Spleen (tissue), 11 donors: Measurements from ENCODE around the gene PDE3A. TPM values are rescaled to one million over a fixed set of nuclear protein-coding genes. Genes with fewer than 3 reads are reported as not detected.

Source experiments
- DNase-seq: peaks from one replicate; pipeline ENCODE4 v3.0.0-alpha.2; 2020
- H3K27ac ChIP-seq, 8 donors: fragments of 200-600 bp; sonication (generic) in 7 of 8; 1 replicate in 4 of 8; 2 replicates in 4 of 8; pipeline versions ENCODE4 v1.5.0 to v1.8.0; 2016 to 2021; ENCODE audit warnings: inconsistent platforms in 4 of 8, mild to moderate bottlenecking in 4 of 8, moderate library complexity in 1 of 8
- H3K27me3 ChIP-seq, 7 donors: fragments of 200-600 bp; sonication (generic) in 6 of 7; replicated peaks in 1 of 7; 1 replicate in 4 of 7; 2 replicates in 3 of 7; pipeline versions ENCODE4 v1.5.0 to v1.8.0; 2016 to 2021; ENCODE audit warnings: inconsistent platforms in 3 of 7, mild to moderate bottlenecking in 1 of 7
- H3K36me3 ChIP-seq, 6 donors: fragments of 200-600 bp; sonication (generic) in 5 of 6; 1 replicate in 4 of 6; 2 replicates in 2 of 6; pipeline versions ENCODE4 v1.5.0 to v1.8.0; 2016 to 2021; ENCODE audit warnings: inconsistent platforms in 2 of 6
- H3K4me1 ChIP-seq, 6 donors: fragments of 200-600 bp; sonication (generic) in 5 of 6; 1 replicate in 3 of 6; 2 replicates in 3 of 6; pipeline versions ENCODE4 v1.5.0 to v1.8.0; 2016 to 2021; ENCODE audit warnings: inconsistent platforms in 3 of 6
- H3K4me3 ChIP-seq, 8 donors: fragments of 200-600 bp; sonication (generic) in 7 of 8; 1 replicate in 4 of 8; 2 replicates in 4 of 8; pipeline versions ENCODE4 v1.5.0 to v1.8.0; 2016 to 2021; ENCODE audit warnings: inconsistent platforms in 4 of 8, mild to moderate bottlenecking in 4 of 8, moderate library complexity in 2 of 8
- H3K9me3 ChIP-seq, 8 donors: fragments of 200-600 bp; sonication (generic) in 7 of 8; 1 replicate in 4 of 8; 2 replicates in 4 of 8; pipeline versions ENCODE4 v1.5.0 to v1.8.0; 2016 to 2021; ENCODE audit warnings: inconsistent platforms in 4 of 8
- CTCF ChIP-seq, 11 experiments: fragments of 200-600 bp in 7 of 11; fragments of 450-650 bp in 4 of 11; sonication (generic) in 4 of 11; IDR thresholded peaks in 8 of 11; conservative IDR thresholded peaks in 3 of 11; 1 replicate in 7 of 11; 2 replicates in 4 of 11; pipeline versions ENCODE4 v1.4.0 to v1.8.0; 2016 to 2021; ENCODE audit warnings: antibody characterized with exemption in 11 of 11, inconsistent platforms in 4 of 11, mild to moderate bottlenecking in 1 of 11
- POLR2A ChIP-seq, 3 donors: fragments of 450-650 bp; IDR thresholded peaks; one replicate each; pipeline ENCODE4 v1.5.1; 2017; ENCODE audit warnings: antibody characterized with exemption in 3 of 3, mild to moderate bottlenecking in 1 of 3
- POLR2AphosphoS5 ChIP-seq, 3 donors: sonication (generic); formaldehyde crosslinking; IDR thresholded peaks; one replicate each; pipeline ENCODE4 v1.5.1; 2017; ENCODE audit warnings: antibody characterized with exemption in 3 of 3
- WGBS, 5 donors: extraction: QIAGEN DNeasy Blood & Tissue Kit in 3 of 5; methylation state at CpG; one replicate each; pipeline versions ENCODE4 v1.1.5 to v1.1.7; 2013 to 2018; 5-methylcytosine and 5-hydroxymethylcytosine counted together
- intact Hi-C: fragments of 100-400 bp; cut with DNase I; formaldehyde crosslinking; loops from one replicate; pipeline ENCODE4 v1.15.0; 2023; ENCODE audit warnings: low total_unique reads
- polyA plus RNA-seq, 3 donors: library from polyadenylated mRNA; stranded (reverse); fragments of 200-250 nt; gene quantifications; one replicate each; pipeline ENCODE4 v1.2.1, GENCODE V29; 2013
- total RNA-seq, 7 donors: library from RNA; depleted of rRNA in 3 of 7; stranded (reverse); fragments of >200 nt in 3 of 7; fragmentation: NEBNext Ultra II Directional in 4 of 7; extraction: Animal tissue kit (Norgen Biotek cat#: 25700) in 4 of 7; gene quantifications; one replicate each; pipeline versions ENCODE4 v1.1.0 to v1.2.1, GENCODE V29; 2016 to 2021
- donor health status: healthy with polysubstance abuse.
- donor health status: DM: no; HTN: no; CAD: no; lungs with moderate emphysema.
- donor health status: DM: no; HTN: no; CAD: no.
- donor health status: Bipolar disorder and iron deficiency.
- donor health status: healthy.
- donor health status: DM: no; HTN: no; CAD: no.
- donor health status: DM: yes; HTN: yes; CAD: no.

The PDE3A gene
- total and polyA plus RNA-seq, 10 donors, result 0.57 to 10.1 (median 7.5) TPM

GRCh38 chr12:20450591-20451180 lies 82.3 kb downstream of the PDE3A start:
- intact Hi-C loops, result no loop called here
- WGBS, 5 donors, result 76 to 90% (median 85%) methylated on average over 2 of the region's 2 CpGs
- Histone ChIP-seq H3K4me3 (no peak overlapping the region), H3K27ac (no peak overlapping the region), H3K27me3 (no peaks in the 10 kb centered on the region), H3K9me3 (no peaks in the 10 kb centered on the region), H3K36me3 (no peaks in the 10 kb centered on the region), H3K4me1 (no peaks in the 10 kb centered on the region)
- DNase-seq, result no peak
- TF ChIP-seq CTCF (IDR thresholded peaks at IDR 0.05 in 8 of 11, conservative IDR thresholded peaks at IDR 0.05 in 3 of 11) (no peak), POLR2AphosphoS5 (IDR thresholded peaks at IDR 0.05) (no peak), POLR2A (IDR thresholded peaks at IDR 0.05) (no peak)

GRCh38 chr12:20451761-20452160 lies 83.4 kb downstream of the PDE3A start:
- H3K9me3 ChIP-seq, result no peaks in the 10 kb centered on the region
- no peak overlapping the region for H3K27ac ChIP-seq
- H3K4me1 ChIP-seq, result no peaks in the 10 kb centered on the region
- 82 to 85% (median 83%) methylated on average over 3 of the region's 3 CpGs for WGBS, 5 donors
- H3K4me3 ChIP-seq, result no peak overlapping the region
- H3K27me3 ChIP-seq, result no peaks in the 10 kb centered on the region
- intact Hi-C loops, result no loop called here
- H3K36me3 ChIP-seq, result no peaks in the 10 kb centered on the region
- TF ChIP-seq POLR2A (IDR thresholded peaks at IDR 0.05), result no peak
- TF ChIP-seq POLR2AphosphoS5 (IDR thresholded peaks at IDR 0.05), result no peak
- TF ChIP-seq CTCF (IDR thresholded peaks at IDR 0.05 in 8 of 11, conservative IDR thresholded peaks at IDR 0.05 in 3 of 11), result no peak
- no peak for DNase-seq

- intact Hi-C loops, result no loop called here
- no peak for TF ChIP-seq POLR2A (IDR thresholded peaks at IDR 0.05)
- no peak for TF ChIP-seq CTCF (IDR thresholded peaks at IDR 0.05 in 8 of 11, conservative IDR thresholded peaks at IDR 0.05 in 3 of 11)
- no peak for TF ChIP-seq POLR2AphosphoS5 (IDR thresholded peaks at IDR 0.05)
- DNase-seq, result no peak
- Histone ChIP-seq H3K9me3 (no peaks in the 10 kb centered on the region), H3K4me3 (no peak overlapping the region), H3K4me1 (no peaks in the 10 kb centered on the region), H3K27me3 (no peaks in the 10 kb centered on the region), H3K27ac (no peak overlapping the region), H3K36me3 (no peaks in the 10 kb centered on the region)
- WGBS, 5 donors, result 82 to 90% (median 88%) methylated on average over 4 of the region's 4 CpGs
Observed at GRCh38 chr12:20452496-20453010, 84.2 kb downstream of the PDE3A start.

GRCh38 chr12:20453756-20454310 lies 85.5 kb downstream of the PDE3A start:
- H3K4me3 ChIP-seq, result no peak overlapping the region
- no peak for DNase-seq
- no peak for TF ChIP-seq POLR2A (IDR thresholded peaks at IDR 0.05)
- TF ChIP-seq POLR2AphosphoS5 (IDR thresholded peaks at IDR 0.05), result no peak
- no peak for TF ChIP-seq CTCF (IDR thresholded peaks at IDR 0.05 in 8 of 11, conservative IDR thresholded peaks at IDR 0.05 in 3 of 11)
- no peaks in the 10 kb centered on the region for H3K4me1 ChIP-seq
- no peaks in the 10 kb centered on the region for H3K9me3 ChIP-seq
- WGBS, 5 donors, result 81 to 90% (median 85%) methylated on average over 6 of the region's 6 CpGs
- no peaks in the 10 kb centered on the region for H3K27me3 ChIP-seq
- intact Hi-C loops, result no loop called here
- no peaks in the 10 kb centered on the region for H3K36me3 ChIP-seq
- H3K27ac ChIP-seq, result no peak overlapping the region
